ENCODE results near the gene GAS2L1. TPM values are rescaled to one million over a fixed set of nuclear protein-coding genes. Genes with fewer than 3 reads are reported as not detected.

The GAS2L1 gene
- total RNA-seq, 2 donors from 2014 or later: 19.4 to 28.0 TPM

- TF ChIP-seq, protein P1, sequence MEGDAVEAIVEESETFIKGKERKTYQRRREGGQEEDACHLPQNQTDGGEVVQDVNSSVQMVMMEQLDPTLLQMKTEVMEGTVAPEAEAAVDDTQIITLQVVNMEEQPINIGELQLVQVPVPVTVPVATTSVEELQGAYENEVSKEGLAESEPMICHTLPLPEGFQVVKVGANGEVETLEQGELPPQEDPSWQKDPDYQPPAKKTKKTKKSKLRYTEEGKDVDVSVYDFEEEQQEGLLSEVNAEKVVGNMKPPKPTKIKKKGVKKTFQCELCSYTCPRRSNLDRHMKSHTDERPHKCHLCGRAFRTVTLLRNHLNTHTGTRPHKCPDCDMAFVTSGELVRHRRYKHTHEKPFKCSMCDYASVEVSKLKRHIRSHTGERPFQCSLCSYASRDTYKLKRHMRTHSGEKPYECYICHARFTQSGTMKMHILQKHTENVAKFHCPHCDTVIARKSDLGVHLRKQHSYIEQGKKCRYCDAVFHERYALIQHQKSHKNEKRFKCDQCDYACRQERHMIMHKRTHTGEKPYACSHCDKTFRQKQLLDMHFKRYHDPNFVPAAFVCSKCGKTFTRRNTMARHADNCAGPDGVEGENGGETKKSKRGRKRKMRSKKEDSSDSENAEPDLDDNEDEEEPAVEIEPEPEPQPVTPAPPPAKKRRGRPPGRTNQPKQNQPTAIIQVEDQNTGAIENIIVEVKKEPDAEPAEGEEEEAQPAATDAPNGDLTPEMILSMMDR (IDR thresholded peaks at IDR 0.05): no peak
- Histone ChIP-seq H3K36me3 (peaks cover 9% of the 10 kb centered on the region), H3K9me3 (no peaks in the 10 kb centered on the region), H3K27ac (peak overlapping the region; percentile 84 to 88), H3K4me1 (peaks cover 0 to 84% of the 10 kb centered on the region in 2 donors), H3K4me3 (no peak overlapping the region), H3K27me3 (peaks cover 0 to 18% of the 10 kb centered on the region in 2 donors)
- DNase-seq (ENCODE audit: low spot score): no peak
Observed at GRCh38 chr22:29312218-29313125, 6.0 kb downstream of the GAS2L1 start.

DNA sequence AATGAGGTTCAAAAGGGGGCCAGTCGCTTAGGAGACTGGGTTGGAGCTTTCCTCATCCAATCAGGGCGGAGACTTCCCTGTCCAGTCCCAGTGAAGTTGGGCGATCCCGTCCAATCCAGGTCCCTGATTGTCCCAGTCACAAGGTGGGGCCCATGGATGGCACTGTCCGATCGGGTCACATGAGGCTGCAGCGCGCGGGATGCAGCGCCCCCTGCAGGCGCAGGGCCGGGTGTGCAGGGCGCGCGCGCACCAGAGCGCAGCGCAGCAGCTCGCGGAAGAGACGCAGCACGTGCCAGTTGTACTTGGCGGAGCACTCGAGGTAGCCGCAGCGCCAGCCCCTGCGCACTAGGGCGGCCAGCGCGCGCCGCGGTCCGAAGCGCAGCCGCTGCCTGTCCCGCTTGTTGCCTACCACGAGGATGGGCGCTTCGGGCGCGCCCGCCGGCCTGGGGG is 6.7 kb downstream of the GAS2L1 start:
- Histone ChIP-seq H3K36me3 (peaks cover 9% of the 10 kb centered on the region), H3K27me3 (peaks cover 0 to 18% of the 10 kb centered on the region in 2 donors), H3K27ac (no peak overlapping the region), H3K4me3 (no peak overlapping the region), H3K4me1 (peaks cover 0 to 77% of the 10 kb centered on the region in 2 donors), H3K9me3 (no peaks in the 10 kb centered on the region)
- no peak for DNase-seq (ENCODE audit: low spot score)
- TF ChIP-seq, protein P1 (IDR thresholded peaks at IDR 0.05): peak; percentile 49 to 73

GRCh38 chr22:29313576-29314466 is 7.4 kb downstream of the GAS2L1 start:
- Histone ChIP-seq H3K4me3 (peak overlapping the region; percentile 22 to 49), H3K27me3 (peaks cover 0 to 18% of the 10 kb centered on the region in 2 donors), H3K36me3 (peaks cover 9% of the 10 kb centered on the region), H3K27ac (no peak overlapping the region), H3K4me1 (peaks cover 0 to 71% of the 10 kb centered on the region in 2 donors), H3K9me3 (no peaks in the 10 kb centered on the region)
- TF ChIP-seq, protein P1 (IDR thresholded peaks at IDR 0.05): no peak
- no peak for DNase-seq (ENCODE audit: low spot score)

- Histone ChIP-seq H3K27ac (no peak overlapping the region), H3K9me3 (no peaks in the 10 kb centered on the region), H3K27me3 (peaks cover 0 to 18% of the 10 kb centered on the region in 2 donors), H3K4me1 (peaks cover 0 to 62% of the 10 kb centered on the region in 2 donors), H3K36me3 (peaks cover 9% of the 10 kb centered on the region), H3K4me3 (peak overlapping the region; percentile 22 to 49)
- DNase-seq (ENCODE audit: low spot score): no peak
- TF ChIP-seq, protein P1 (IDR thresholded peaks at IDR 0.05): no peak
Observed at GRCh38 chr22:29314537-29315285, 8.3 kb downstream of the GAS2L1 start.

All from right atrium auricular region (tissue), 2 donors.